HG03442 (cell line): ENCODE data around the gene NPC1.
"Not testable (repeated sequence)": the region's sequence is repeated elsewhere in the genome, so short reads cannot be mapped to it uniquely, and the experiment has no call there.

Experiments
- ATAC-seq: cut with Tn5 transposase; IDR thresholded peaks from one replicate; pipeline ENCODE4 v1.9.1; 2021; ENCODE audit warnings: mild to moderate bottlenecking, moderate library complexity; ENCODE audit not compliant: unreplicated experiment

The NPC1 gene

DNA sequence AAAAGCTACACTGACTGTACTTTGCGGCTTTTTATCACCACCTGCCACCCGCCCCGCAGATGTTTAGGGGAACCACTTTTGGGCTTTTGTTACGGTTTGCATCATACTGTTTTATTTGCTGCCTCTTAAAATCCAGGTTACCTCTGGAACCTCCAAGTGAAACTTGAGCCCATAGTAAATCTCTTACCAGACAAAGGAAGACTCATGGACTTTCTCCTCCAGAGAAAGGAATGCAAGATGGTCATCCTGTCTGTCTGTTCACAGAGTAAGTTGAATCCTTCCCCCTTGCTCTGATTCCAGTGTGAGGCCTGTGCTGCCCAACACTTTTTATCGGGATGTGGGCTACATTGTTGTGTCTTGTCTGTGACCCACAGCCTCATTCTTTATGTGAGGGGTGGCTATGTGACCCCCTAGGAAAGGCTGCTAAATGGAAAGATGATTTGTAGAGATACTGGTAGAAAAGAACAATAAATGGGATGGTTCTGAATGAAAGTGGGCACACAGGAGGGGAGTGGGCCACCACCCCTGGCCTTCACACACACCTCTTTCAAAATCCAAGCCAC is 59.7 kb downstream of the NPC1 start:
- no peak for ATAC-seq

DNA sequence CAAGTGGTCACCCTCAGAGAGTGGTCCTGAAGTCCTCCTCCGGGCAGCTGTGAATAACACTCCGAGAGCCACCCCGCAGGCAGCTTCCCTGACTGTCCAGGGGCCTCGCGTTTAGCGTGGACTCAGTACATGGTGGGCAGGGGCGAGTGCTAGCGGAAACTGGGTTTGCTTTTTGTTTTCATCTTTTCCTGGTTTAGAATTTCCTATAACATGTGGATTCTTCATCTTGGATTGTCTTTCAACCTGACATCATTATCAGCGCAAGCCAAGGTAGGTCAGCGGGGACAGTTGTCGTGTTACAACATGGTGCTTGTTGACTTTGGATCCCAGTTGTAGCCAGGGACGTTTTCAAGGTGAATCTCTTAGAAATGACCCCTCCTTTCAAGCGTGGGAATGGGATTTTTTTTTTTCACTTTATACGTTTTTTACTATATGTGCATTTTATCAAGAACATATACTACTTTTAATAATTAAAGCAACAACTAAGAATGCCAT is 62.0 kb downstream of the NPC1 start:
- ATAC-seq, result no peak

DNA sequence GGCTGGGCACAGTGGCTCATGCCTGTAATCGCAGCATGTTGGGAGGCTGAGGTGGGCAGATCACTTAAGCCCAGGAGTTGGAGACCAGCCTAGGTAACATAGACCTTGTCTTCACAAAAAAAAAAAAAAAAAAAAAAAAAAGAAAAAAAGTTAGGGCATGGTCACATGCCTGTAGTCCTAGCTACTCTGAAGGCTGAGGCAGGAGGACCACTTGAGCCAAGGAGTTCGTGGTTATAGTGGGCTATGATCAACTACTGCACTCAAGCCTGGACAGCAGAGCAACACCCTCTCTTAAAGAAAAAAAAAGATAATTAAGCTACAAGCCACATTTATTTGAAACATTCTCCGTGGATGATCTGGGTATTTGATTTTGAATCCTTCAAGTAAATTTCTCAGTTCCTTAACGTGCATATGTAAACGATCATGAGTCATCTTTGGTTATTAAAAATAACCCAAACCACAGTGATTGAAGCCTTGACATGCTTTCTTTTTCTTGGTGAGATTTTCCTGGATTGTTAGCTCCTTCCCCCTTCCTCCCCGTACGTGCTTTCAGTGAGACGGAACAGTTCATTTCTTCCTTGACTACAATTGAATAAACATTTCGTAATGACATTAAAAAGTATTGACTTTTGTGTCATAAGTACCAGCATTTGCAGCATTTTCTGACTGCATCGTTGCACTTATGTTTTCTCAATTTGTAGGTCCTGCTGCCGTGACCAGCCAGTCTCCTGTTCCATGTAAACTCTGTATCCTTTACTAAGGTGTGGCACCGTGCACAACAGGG is 62.7 kb downstream of the NPC1 start:
- ATAC-seq, result no peak

DNA sequence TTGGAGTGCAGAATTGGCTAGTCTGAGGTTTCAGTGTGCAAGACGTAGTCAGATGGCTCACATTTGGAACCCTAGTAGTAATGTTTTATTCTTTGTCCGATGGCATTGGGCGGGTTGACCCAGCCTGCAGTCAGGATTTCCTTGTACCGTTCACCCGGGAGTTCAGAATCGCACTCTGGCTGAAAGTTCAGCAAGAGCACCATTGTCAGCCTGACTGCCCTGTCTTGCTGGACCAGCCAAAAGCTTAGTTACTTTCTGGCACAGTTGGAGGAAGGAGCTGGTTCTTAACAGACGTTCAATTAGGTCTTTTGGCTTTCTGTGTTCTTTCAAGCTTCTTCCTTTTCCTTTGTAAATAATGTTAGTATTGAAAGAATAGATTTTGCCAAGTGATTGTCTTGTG is 64.4 kb downstream of the NPC1 start:
- no peak for ATAC-seq

DNA sequence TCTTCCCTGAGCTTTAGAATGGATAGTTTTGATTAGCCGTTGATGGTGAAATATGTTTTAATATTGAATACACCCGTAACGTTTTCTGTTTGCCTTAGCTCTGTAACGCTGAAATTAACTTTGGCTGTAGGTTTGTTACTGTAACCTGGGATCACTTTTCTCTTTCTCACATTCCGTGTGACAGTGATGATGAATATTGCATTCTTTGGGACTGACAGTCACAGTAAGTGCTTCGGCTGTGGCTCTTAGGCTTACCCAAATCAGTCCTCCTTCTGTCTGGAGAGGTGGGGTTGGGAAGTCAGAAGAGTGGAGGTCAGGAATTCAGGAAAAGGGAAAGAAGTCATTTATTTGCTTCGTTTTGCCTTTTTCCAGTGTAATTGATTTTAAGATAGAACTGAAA is 65.0 kb downstream of the NPC1 start:
- ATAC-seq, result no peak

DNA sequence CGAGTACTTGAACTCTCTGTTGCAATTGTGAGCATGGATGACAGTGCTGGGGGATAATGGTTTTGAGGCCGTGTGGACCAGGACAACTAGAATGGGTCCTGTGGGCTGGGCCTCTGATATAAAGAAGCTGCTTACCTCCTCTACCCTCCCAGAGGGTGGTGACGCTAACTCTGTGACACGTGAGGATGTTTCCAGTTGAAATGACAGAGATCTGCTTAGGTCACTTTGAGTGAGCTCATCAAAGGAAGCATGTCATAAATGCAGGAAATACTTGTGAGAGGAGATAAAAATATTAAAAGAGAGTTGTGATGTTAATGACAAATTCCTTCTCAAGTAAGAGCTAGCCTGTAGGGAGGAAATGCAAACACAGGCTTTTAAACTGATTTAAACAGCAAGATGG is 66.6 kb downstream of the NPC1 start:
- no peak for ATAC-seq

DNA sequence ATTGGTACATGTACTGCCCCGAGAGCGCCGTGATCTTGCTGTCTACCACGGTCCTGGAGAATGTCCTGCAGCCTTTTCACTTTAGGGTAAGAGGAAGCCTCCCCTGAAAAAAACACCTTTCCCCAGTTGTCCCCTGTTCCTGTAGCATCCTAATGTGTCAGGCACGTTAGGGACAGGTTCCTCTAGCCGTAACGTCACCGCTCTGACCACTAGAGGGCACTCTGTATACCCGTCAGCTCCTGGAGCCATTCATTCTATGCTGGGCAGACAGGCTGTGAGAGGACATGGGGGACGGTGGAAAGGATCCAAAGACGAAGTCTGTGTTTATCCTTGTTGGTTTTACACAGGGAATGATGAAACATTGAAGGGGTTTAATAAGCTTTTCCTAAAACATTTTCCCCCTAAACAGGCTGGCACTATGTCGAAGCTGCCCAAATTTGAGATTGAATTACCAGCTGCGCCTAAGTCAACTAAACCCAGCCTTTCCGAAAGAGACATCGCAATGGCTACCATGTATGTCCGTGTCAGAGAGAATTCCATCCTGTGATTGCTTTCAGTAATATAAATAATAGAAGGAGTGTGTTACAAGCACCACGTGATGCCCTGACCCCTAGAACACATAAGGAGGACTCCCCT is 70.3 kb downstream of the NPC1 start:
- ATAC-seq, result peak; percentile 85

DNA sequence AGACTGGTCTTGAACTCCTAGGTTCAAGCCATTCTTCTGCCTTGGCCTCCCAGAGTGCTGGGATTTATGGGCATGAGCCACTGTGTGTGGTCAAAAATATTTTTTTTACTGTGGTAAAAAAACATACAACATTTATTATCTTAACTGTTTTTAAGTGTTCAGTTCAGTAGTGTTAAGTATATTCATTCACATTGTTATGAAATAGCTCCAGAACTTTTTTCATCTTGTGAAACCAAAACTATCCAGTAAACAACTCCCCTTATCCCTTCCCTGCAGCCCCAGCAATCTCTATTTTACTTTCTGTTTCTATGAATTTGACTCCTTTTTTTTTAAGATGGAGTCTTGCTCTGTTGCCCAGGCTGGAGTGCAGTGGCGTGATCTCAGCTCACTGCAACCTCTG is 73.7 kb downstream of the NPC1 start:
- no peak for ATAC-seq

DNA sequence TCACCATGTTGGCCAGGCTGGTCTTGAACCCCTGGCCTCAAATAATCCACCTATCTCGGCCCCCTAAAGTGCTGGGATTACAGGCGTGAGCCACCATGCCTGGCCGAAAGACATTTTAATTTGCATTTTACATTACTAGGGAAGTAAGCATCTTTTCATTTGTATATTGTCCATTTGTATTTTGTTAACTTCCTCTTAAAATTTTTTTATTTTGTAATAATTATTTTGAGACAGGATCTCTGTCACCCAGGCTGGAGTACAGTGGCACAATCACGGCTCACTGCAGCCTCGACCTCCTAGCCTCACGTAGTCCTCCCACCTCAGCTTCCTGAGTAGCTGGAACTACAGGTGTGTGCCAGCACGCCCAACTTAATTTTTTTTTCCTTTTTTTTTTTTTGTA is 74.1 kb downstream of the NPC1 start:
- not testable (repeated sequence) for ATAC-seq

DNA sequence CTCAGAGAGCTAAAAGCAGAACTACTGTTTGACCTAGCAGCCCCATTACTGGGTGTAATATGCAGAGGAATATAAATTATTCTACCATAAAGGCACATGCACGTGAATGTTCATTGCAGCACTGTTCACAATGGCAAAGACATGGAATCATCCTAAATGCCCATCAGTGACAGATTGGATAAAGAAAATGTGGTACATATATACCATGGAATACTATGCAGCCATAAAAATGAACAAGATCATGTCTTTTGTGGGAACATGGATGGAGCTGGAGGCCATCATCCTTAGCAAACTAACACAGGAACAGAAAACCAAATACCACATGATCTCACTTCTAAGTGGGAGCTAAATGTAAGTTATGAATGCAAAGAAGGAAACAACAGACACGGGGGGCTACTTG is 75.4 kb downstream of the NPC1 start:
- ATAC-seq, result not testable (repeated sequence)

DNA sequence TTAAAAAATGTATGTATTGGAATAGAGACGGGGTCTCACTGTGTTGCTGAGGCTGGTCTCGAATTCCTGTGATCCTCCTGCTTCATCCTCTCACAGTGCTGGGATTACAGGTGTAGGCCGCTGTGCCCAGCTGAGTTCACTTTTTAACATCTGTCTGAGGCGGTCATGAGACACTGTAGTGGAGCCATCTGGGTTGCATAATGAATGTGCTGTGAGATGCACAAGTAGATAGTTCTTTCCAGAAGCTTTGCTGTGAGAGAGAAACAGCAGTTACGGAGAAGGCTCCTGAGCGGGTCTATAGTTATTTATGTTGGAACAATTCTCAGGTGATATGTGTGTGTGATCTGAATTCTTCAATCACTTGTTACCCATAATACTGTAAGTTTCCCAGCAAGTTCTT is 79.9 kb downstream of the NPC1 start:
- ATAC-seq, result no peak

DNA sequence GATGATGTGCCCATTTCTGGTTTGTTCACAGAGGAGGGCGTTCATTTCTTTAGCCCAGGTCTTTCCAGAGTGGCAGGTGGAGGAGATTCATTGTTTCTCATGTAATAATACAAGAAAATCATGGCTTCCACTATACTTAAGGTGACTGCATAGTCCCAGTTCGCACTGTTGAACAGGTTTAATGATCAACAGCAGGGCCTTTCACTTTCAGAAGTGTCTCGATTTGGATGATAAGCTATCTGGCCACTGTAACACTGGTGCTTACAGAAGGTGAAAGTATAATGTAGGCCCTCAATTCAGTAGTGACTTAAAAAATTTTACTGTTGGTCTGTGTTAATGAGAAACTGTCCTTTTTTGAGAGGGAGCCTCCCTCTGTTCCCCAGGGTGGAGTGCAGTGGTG is 81.6 kb downstream of the NPC1 start:
- peak; percentile 35 for ATAC-seq

DNA sequence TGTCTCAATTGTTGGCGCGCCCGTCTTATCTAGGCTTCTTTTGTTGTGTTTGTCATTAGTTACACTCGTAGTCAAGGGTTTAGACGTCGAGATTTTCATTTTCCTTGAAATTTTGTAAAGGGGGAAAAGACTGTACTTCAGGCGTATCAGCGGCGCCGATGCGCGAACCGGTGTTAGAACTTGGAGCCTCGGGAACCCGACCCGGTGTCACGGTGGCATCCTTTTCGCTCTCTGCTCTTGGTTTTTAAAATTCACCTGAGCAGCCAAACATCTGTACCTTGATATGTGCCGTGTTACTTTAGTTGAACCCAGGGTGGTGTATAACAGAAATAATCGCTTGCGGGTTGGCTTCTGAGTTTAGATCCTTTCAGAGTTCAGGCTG is 82.4 kb downstream of the NPC1 start:
- ATAC-seq, result no peak

DNA sequence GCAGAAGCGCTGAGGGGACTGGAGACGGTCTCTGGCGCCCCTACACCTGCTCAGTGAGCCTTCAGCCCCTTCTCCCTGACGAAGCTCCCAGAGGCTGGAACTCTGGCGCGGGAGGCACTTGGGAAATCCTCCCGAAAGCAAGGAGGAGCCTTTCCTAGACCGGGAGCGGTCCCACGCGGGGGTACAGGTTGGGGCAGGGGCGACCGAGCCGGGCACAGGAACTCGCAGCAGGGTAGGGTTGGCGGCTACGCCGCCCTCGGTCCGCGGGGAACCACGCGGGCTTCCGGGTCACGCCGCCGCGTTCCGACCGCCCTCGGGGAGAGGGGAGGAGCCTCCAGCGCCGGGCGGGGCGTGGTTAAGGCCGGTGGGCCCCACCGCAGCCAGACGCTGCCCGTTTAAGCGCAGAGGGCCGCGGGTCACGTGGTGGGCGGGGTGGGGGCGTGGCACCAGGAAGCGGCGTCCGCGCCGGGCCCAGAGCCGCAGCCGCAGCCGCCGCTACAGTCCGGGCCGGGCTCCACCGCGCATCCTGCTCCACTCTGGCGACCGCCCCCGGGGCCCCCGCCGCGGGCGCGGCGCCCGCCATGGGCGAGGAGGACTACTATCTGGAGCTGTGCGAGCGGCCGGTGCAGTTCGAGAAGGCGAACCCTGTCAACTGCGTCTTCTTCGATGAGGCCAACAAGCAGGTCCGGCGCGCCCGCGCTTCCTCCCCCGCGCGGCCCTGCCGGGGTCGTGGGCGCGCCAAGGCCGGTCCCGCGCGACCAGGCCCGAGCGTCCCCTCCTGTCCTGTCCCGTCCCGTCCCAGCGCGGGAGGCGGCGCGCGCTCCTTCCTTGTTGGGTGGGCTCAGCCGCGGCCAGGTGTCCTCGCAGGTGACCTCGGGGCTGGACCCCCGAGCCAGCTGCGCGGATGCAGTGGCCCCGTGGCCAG is 83.0 kb downstream of the NPC1 start, which contains the start of gene RMC1:
Gene RMC1, plus strand, starts transcription at position 474 of the 925 bp plus-strand sequence. Its CDS starts 108 bp downstream, at position 582.
- ATAC-seq, result peak; percentile 74

DNA sequence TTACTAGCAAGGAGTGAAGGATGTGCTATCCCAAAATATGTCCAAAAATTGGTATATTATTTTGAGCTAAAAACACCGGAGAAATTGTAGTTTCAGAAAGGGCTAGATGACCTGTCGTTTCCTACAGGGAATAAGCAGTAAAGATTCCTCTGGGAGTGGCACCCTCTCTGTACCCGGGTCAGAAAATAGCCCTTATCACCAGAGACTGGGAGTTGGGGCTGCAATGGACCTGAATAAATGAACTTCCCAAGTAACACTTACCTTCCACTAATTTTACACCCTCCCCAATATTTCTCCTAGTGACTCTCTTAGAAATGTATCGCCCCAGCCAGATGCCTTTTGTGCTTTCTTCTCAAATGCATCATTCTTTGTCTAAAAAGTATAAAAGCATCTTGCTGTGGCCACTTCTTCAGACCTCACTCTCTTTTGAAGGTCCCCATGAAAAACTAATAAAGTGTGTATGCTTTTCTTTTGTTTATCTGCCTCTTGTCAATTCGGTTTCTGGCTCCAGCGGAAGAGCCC is 83.7 kb downstream of the NPC1 start:
- ATAC-seq, result no peak

DNA sequence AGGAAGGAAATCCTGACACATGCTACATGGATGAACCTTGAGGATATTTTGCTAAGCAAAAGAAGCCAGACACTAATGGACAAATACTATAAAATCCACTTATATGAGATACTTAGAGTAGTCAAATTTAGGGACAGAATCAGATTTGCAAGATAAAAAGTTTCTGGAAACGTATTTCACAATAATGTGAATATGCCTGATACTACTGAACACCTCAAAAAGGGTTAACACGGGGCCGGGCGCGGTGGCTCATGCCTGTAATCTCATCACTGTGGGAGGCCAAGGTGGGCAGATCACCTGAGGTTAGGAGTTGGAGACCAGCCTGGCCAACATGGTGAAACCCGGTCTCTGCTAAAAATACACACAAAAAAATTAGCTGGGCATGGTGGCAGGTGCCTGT is 84.7 kb downstream of the NPC1 start:
- no peak for ATAC-seq

DNA sequence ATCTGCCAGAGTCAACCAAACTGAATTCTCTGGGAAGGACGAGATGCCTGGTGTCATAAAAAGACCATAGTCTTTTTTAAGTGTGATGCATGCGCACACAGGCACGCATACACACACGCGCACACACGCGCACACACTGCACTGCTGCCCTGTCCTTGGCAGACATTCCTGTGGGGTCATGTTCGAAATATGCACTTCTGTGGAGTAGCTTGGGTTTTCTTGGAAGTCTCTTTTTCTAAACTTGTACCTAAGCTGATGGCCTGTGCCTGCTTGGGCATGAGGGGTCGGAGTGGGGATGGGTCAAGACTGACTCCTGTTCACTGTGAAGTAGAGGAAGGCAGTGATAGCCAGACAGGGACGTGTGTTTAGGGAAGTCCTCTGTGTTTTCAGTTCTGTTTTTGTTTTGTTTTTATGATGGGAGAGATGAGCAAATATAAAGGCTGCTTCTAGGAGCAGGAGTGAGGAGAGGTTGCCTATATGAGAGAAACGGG is 87.0 kb downstream of the NPC1 start:
- ATAC-seq, result no peak

DNA sequence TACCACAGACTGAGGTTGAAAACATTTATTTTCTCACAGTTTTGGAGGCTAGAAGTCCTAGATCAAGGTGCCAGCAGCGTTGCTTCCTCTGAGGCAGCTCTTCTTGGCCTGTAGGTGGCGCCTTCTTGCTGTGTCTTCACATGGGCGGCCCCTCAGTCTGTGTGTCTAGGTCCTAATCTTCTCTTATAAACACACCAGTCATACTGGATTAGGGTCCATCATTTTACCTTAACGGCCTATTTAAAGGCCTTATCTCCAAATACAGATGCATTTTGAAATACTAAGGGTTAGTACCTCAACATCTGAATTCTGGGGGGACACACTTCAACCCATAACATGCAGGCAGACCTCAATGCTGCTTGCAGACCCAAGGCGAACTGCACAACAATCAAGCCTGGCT is 87.4 kb downstream of the NPC1 start:
- peak; percentile 32 for ATAC-seq

DNA sequence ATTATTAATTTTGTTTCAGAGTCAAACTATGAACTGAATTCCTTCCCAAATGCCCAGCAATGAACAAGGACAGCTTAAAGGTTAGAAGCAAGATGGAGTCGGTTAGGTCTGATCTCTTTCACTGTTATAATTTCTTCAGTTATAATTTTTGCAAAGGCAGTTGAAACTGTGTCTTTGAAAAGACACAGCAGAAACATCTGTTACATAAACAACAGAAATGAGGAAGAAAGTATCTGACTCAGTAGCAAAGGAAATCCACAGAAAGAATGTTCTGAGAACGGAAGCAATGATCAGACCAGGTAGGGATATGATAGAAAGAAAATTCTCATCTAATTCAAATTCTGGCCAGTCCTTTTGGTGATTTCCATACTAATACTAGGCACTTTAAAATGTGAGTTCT is 88.2 kb downstream of the NPC1 start:
- ATAC-seq, result no peak

DNA sequence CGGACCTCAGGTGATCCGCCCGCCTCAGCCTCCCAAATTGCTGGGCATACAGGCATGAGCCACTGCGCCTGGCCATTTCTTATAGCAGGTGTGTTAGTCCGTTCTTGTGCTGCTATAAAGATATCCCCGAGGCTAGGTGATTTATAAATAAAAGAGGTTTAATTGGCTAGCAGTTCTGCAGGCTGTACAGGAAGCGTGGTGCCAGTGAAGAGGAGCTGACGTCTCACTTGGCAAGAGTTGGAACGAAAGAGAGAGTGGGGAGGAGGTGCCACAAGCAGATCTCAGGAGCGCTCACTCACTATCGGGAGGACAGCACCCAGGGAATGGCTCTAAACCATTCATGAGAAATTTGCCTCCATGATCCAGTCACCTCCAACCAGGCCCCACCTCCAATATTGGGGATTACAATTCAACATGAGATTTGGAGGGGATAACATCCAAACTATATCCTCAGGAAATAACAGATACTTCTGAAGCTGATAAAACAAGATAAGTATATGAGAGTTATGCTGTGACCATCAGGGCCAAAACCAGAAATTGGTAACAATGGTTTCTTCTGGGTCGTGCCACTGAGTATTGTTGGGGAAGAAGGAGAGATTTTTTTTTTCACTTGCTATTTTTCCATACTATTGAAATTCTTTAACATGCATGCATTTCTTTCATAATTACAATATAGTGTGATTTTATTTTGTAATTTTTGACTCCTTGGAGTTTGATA is 90.4 kb downstream of the NPC1 start:
- no peak for ATAC-seq
